Measurements from ENCODE around the gene MYRF. TPM values are rescaled to one million over a fixed set of nuclear protein-coding genes. Genes with fewer than 3 reads are reported as not detected.

MYRF gene
- total and polyA plus RNA-seq, 11 donors = 0.11 to 41.2 (median 0.25) TPM; not detected in 2

- Histone ChIP-seq H3K27me3 (no peaks in the 10 kb centered on the region), H3K4me1 (peaks cover 0 to 9% (median 0%) of the 10 kb centered on the region in 12 donors), H3K9me3 (no peaks in the 10 kb centered on the region), H3K36me3 (no peaks in the 10 kb centered on the region), H3K4me3 (no peak overlapping the region), H3K27ac (no peak overlapping the region)
- no peak for ATAC-seq
- intact Hi-C loops (cut with DNase I) = no loop called here
- TF ChIP-seq POLR2A (IDR thresholded peaks at IDR 0.05) (no peak), CTCF (IDR thresholded peaks at IDR 0.05) (no peak)
- DNase-seq = no peak
- WGBS, 4 donors = 86 to 91% (median 90%) methylated on average over 13 to 15 of the region's 15 CpGs
These were observed 18.9 kb downstream of the MYRF start for GRCh38 chr11:61771195-61771894.

GRCh38 chr11:61771985-61772455 lies 19.6 kb downstream of the MYRF start:
- Histone ChIP-seq H3K9me3 (no peaks in the 10 kb centered on the region), H3K4me3 (no peak overlapping the region), H3K27ac (no peak overlapping the region), H3K27me3 (no peaks in the 10 kb centered on the region), H3K4me1 (peaks cover 0 to 11% (median 1%) of the 10 kb centered on the region in 12 donors), H3K36me3 (no peaks in the 10 kb centered on the region)
- intact Hi-C loops (cut with DNase I) = no loop called here
- DNase-seq (no peak), ATAC-seq (no peak)
- 42 to 55% (median 46%) methylated on average over 2 to 7 of the region's 7 CpGs for WGBS, 4 donors
- TF ChIP-seq POLR2A (IDR thresholded peaks at IDR 0.05) (no peak), CTCF (IDR thresholded peaks at IDR 0.05) (no peak)

GRCh38 chr11:61773356-61773755 lies 20.9 kb downstream of the MYRF start:
- intact Hi-C loops (cut with DNase I) = no loop called here
- Histone ChIP-seq H3K4me3 (no peak overlapping the region), H3K27ac (no peak overlapping the region), H3K9me3 (no peaks in the 10 kb centered on the region), H3K27me3 (no peaks in the 10 kb centered on the region), H3K4me1 (peaks cover 0 to 20% (median 8%) of the 10 kb centered on the region in 12 donors), H3K36me3 (no peaks in the 10 kb centered on the region)
- DNase-seq = no peak
- ATAC-seq = no peak
- WGBS, 4 donors = 72 to 81% (median 78%) methylated on average over 10 of the region's 10 CpGs
- TF ChIP-seq POLR2A (IDR thresholded peaks at IDR 0.05) (no peak), CTCF (IDR thresholded peaks at IDR 0.05) (no peak)

GRCh38 chr11:61773809-61774208 lies 21.4 kb downstream of the MYRF start:
- Histone ChIP-seq H3K27me3 (no peaks in the 10 kb centered on the region), H3K4me3 (no peak overlapping the region), H3K27ac (no peak overlapping the region), H3K36me3 (no peaks in the 10 kb centered on the region), H3K9me3 (no peaks in the 10 kb centered on the region), H3K4me1 (peaks cover 0 to 20% (median 8%) of the 10 kb centered on the region in 12 donors)
- DNase-seq = no peak
- 87 to 89% (median 88%) methylated on average over 17 to 18 of the region's 18 CpGs for WGBS, 4 donors
- no peak for TF ChIP-seq CTCF (IDR thresholded peaks at IDR 0.05)
- TF ChIP-seq POLR2A (IDR thresholded peaks at IDR 0.05) = no peak
- no peak for ATAC-seq
- intact Hi-C loops (cut with DNase I) = no loop called here

All from heart left ventricle (tissue), 16 donors.